Eye (tissue), 1 donor: ENCODE results near the gene BCAR3.
A peak's percentile ranks its signal among the peaks of the same experiment; 100 is the strongest.

Experiments used
- DNase-seq: peaks from one replicate; pipeline ENCODE4 v3.0.0-alpha.2; 2015

Gene BCAR3

DNA sequence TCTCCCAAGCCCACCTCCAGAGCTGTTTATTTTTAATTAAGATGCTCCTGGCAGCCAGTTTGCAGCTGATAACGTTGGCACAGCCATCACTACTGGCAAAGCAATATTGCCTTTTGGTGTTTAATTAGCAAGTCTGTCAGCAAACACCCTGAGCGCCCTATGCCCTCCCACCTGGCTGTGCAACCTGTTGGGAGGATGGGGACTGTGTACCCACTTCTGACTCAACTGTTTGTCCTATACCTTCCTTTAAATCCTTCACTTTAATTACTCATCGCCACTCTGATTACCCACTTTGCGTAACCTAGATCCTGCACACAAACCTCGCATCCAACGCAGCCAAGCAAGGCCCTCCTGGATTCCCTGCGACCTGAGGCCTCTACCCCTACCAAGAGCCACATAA is 67.1 kb downstream of the BCAR3 start:
- no peak for DNase-seq

DNA sequence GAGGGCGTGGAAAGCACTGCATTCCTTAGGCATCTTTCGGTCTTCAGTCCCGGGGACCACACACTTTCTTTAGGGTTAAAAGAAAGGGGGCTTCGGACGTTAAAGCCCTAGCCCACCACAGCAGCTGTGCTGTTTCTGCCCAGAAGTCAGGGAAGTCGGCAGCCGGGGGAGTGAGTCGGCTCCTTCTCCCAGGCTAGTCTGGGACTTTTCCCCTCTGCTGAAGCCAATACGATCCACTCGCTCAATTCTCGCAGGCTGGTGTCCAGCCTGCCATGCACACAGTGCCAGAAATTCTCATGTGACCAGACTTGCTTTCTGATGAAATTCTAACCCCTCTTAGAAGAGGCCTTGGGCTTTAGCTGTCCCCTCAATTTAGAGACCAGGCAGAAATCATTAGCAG is 67.7 kb downstream of the BCAR3 start:
- peak; percentile 50 for DNase-seq

DNA sequence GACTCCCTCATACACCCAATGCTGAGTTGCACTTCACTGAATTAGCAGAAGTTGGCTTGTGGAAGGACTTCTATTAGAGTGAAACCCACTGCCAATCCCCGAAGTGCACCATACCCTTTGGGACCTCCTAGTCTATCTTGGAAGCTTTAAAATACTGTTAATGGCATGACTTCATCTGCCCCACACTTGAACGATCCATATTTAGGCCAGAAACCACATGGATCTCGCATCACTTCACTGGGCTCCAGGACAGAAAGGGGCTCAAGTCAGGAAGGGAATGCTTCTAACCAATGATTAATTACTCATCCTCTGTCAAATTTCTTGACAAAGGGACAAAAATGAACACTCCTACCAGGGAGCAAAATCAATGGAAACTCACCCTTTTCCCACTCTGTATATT is 69.1 kb downstream of the BCAR3 start:
- DNase-seq: no peak

- no peak for DNase-seq
Observed at GRCh38 chr1:93611668-93612067, 70.0 kb downstream of the BCAR3 start.

GRCh38 chr1:93609536-93609935 is 72.1 kb downstream of the BCAR3 start:
- no peak for DNase-seq

DNA sequence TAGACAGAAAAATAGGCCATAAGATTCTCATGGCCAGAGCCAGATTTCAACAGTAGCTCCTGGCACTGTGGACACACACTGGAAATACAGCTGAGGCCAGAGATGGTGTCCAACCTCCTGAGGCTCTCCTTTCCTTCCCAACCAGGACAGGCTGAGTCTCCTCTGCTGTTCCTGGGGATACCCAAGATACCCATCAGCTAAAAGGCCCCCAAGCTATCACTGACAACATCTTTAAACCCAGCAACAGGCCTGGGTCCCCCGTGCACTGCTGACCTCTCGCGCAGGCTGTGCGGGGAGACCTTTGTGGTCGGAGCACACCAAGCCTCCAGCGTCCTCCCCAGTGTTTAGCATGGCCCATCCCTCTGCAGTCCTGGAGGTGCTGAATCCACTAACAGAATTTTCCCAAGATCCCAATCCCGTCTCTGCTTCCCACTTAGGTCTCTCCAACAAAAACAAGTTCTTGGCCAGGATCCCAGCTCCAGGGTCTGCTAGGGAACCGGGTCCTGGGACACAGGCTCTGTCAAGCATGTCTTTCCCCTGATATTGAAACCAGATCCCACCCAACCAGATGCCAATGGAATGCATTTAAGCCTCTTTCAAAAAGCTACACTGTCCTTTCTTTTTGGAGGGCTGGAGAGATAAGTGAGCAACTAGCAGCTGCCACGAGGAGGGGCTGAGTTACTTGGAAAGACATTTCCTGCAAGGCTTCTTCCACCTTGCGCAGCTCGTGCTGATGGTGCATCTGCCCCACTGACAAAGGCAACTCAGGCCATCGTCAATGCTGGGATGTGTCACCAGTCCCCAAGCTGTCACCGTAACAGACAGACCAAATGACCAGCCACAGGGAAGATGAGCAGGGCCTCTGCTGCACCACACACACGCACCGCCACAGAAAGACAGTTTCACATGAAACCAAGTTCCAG is 73.2 kb downstream of the BCAR3 start:
- peak; percentile 74 for DNase-seq

DNA sequence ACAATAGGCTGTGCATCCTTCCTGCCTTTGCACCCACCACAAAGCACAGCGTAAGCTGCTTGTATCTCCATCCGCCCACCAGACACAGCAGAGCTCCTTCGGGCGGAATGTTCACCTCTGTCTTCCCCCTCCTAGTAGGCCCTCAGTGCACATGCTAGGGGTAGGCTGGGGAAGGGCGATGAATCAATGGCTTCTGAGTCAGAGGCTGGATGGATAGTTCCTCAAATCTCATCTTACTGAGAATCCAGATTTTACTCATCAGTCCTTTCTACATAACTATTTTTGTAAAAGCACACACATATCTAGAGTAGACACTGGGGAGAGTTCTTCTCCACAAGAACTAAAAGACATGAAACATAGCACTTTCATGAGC is 73.8 kb downstream of the BCAR3 start:
- DNase-seq: no peak

DNA sequence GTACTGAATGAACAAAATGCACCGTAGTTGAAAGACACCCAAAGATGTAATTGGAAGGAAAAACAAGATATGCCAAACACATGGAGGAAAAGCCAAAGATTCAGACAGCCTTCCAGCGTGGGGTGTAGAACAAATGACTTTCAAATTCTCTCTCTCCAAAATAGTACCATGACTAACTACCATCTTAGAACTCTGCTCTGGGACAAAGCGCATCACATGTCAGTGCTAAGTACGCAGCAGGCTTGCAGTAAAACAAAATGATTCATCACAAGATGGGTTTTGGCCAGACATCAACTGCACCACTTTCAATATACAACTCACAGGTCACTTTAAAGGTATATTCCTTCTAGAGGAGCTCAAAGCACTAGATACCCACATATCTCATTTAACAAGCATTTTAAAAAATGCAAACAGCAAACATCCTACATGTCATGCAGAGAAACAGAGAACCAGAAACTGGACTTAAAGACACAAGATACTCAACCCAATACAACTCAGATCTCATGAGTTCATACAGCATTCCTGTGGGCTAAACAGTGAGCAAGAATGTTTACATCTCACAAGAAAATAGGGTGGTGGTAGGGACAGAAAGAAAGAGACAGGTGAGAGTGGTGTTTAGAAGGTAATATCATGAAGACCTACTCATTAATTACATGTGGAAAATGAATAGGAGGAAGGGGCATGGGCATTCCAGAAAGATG is 75.7 kb downstream of the BCAR3 start:
- no peak for DNase-seq

GRCh38 chr1:93605026-93605568 is 76.5 kb downstream of the BCAR3 start:
- no peak for DNase-seq

DNA sequence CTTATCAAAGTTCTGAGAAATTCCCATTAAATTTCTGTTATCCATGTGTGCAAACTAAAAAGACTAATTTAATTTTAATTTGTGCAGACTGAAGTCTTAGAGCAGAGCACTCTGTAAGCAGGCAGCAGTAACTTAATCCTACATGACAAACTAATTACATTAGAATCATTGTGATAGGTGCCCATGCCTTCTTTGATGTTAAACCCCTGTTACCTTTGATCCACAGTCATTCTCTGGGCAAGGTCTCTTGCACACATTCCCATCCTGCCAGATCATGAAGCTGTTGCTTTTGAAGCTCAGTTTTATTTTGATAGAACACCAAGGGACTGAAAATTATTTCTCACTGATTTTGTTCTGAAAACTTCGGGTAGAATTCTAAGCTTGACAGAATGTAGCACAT is 77.2 kb downstream of the BCAR3 start:
- DNase-seq: no peak

- no peak for DNase-seq
Observed at GRCh38 chr1:93603601-93604000, 78.0 kb downstream of the BCAR3 start.

DNA sequence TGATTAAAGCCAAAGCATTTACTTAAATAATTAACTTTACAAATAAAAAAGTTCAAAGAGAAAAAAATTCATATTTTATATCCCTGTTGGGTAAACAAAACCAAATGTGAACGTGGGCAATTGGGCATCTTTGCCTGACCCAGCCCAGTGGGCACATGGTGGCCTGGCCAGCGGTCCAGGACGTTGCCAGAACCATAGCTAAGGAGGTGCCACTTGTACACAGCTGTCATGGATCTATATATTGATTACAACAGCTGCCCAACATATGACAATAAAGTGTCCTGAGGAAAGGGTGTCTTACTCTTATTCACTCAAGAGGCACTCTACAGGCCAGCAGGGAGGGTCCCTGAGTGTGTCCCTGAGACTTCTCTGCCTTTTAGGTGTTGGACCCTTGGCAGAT is 78.5 kb downstream of the BCAR3 start:
- no peak for DNase-seq

DNA sequence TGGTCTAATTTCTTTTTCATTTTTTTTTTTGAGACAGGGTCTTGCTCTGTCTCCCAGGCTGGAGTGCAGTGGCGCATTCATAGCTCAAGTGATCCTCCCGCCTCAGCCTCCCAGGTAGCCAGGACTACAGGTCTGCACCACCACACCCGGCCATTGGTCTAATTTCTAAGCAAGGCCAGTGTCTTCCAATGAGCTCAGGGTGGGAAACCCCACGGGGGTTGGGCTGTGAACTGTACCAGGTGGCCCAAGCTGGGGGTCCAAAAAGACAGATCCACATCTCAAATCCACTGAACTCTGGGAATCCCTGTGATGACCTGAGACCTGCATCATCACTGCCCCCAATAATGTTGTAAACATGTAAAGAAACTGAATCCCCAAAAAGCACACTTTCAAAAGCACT is 79.5 kb downstream of the BCAR3 start:
- DNase-seq: no peak

DNA sequence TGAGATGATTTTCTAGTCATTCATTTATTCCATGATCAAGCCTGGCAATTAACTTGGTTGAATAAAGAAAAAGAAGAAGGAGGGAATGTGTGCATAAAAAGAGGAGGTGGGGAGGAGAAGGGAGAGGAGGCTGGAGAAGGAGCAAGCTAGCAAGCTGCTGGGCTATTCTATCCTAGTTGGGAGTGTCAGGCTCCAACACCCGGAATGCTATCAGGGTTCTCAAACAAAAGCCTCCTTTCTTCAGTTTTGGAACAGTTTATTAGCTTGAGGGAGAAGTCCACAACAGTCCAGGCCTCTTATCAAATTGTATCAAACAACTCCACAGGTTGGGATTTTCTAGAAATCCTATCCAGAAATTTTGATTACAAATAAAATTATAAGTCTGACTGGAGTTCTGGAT is 80.0 kb downstream of the BCAR3 start:
- DNase-seq: no peak

GRCh38 chr1:93600663-93601062 is 81.0 kb downstream of the BCAR3 start:
- no peak for DNase-seq

DNA sequence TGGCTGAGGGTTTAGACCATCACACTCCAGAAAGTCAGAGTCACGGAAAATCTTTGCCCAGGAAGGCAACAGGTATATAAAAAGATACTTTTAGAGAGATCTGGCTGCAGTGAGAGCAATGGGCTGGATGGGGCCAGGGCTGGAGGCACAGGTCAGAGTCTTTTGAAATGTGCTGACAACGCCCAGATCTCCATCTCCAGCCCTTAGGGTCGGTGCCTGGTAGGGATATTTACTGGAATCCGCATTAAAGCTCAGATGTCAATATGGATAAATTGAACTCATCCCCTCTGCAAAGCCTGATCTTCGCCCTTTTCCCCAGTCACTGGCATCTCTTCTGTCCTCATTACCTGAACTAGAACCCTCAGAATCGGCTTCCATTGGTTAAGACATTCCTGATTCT is 82.2 kb downstream of the BCAR3 start:
- DNase-seq: no peak

- DNase-seq: no peak
Observed at GRCh38 chr1:93598861-93599439, 82.7 kb downstream of the BCAR3 start.

GRCh38 chr1:93598396-93598795 is 83.2 kb downstream of the BCAR3 start:
- no peak for DNase-seq

DNA sequence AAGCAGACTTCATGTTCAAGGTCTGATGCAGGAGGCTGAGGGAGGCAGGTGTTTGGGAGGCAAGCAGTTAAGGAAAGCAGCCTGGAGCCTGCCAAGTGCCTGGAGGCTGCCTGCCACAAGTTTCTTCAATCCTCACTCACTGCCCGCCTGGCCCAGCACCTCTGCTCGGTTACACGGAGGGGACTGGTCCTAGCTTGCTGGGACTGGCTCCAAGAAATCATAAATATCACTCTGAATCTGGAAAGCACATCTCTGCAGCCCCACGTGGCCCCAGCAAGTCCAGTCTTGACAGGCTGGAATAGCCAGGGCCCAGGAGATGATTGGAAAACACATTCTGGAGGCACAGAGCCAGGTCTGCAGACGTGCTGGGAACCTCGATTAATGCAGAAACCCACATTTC is 83.9 kb downstream of the BCAR3 start:
- DNase-seq: peak; percentile 58

- DNase-seq: no peak
Observed at GRCh38 chr1:93596329-93597089, 85.1 kb downstream of the BCAR3 start.

- no peak for DNase-seq
Observed at GRCh38 chr1:93595743-93596142, 85.9 kb downstream of the BCAR3 start.

- DNase-seq: no peak
Observed at GRCh38 chr1:93595266-93595665, 86.4 kb downstream of the BCAR3 start.

DNA sequence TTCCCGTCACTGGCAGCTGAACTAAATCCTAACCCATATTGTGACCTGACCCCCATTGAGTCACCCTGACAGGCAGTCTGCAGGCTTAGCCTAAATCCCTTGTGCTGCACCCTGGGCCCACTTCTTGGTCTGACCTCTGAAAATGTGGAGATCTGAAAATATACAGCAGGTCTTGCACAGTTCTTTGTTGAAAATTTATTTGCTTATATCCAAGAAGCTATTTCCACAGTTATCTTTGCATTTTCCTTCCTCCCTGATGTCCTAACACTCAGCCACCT is 87.1 kb downstream of the BCAR3 start:
- DNase-seq: no peak
